Peyer's patch (tissue), 4 donors: Measurements from ENCODE around the gene PACRG.

Source experiments
- POLR2A ChIP-seq, 2 donors: fragments of 450-650 bp; IDR thresholded peaks; one replicate each; pipeline ENCODE4 v1.5.1; 2017; ENCODE audit warnings: antibody characterized with exemption in 2 of 2, mild to moderate bottlenecking in 2 of 2, moderate library complexity in 2 of 2
- TF ChIP-seq, protein P1 (sequence below), 6 experiments: fragments of 450-650 bp in 4 of 6; fragments of 200-600 bp in 2 of 6; sonication (generic) in 1 of 6; IDR thresholded peaks; one replicate each; pipeline ENCODE4 v1.5.1; 2017 to 2019; ENCODE audit warnings: antibody characterized with exemption in 6 of 6, mild to moderate bottlenecking in 3 of 6, moderate library complexity in 1 of 6

- TF ChIP-seq POLR2A (IDR thresholded peaks at IDR 0.05): no peak
- TF ChIP-seq, protein P1, sequence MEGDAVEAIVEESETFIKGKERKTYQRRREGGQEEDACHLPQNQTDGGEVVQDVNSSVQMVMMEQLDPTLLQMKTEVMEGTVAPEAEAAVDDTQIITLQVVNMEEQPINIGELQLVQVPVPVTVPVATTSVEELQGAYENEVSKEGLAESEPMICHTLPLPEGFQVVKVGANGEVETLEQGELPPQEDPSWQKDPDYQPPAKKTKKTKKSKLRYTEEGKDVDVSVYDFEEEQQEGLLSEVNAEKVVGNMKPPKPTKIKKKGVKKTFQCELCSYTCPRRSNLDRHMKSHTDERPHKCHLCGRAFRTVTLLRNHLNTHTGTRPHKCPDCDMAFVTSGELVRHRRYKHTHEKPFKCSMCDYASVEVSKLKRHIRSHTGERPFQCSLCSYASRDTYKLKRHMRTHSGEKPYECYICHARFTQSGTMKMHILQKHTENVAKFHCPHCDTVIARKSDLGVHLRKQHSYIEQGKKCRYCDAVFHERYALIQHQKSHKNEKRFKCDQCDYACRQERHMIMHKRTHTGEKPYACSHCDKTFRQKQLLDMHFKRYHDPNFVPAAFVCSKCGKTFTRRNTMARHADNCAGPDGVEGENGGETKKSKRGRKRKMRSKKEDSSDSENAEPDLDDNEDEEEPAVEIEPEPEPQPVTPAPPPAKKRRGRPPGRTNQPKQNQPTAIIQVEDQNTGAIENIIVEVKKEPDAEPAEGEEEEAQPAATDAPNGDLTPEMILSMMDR (IDR thresholded peaks at IDR 0.05): no peak
These were observed 126.5 kb downstream of the PACRG start for GRCh38 chr6:162854228-162854627.
